ENCODE results near the gene SIK2.

DNA sequence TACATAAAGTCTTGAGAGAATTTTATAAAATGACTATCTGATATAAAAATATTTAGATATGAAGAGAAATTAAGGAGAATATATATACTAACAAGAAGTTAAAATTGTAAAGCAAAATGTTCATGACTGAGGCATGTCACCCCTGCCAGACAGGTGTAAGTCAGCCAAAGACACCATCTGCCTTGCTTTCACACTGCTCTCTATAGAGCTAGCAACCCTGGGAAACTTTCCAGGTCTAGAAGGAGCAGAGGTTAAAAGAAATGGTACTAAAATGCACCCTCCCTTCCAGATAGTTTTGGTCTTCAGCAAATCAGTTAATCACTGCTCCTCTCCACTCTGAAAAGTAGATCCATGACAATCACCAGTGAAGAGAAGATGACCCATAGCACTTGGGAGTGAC is 147.4 kb downstream of the SIK2 start:
- TF ChIP-seq, protein P1, sequence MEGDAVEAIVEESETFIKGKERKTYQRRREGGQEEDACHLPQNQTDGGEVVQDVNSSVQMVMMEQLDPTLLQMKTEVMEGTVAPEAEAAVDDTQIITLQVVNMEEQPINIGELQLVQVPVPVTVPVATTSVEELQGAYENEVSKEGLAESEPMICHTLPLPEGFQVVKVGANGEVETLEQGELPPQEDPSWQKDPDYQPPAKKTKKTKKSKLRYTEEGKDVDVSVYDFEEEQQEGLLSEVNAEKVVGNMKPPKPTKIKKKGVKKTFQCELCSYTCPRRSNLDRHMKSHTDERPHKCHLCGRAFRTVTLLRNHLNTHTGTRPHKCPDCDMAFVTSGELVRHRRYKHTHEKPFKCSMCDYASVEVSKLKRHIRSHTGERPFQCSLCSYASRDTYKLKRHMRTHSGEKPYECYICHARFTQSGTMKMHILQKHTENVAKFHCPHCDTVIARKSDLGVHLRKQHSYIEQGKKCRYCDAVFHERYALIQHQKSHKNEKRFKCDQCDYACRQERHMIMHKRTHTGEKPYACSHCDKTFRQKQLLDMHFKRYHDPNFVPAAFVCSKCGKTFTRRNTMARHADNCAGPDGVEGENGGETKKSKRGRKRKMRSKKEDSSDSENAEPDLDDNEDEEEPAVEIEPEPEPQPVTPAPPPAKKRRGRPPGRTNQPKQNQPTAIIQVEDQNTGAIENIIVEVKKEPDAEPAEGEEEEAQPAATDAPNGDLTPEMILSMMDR (IDR thresholded peaks at IDR 0.05; ENCODE audit: insufficient read depth, low read length), result no peak
- TF ChIP-seq GABPA (IDR thresholded peaks at IDR 0.05; ENCODE audit: low read depth), result no peak
